H1 (cell line): ENCODE data around the gene LGALS9.

ENCODE experiments used
- CBX5 ChIP-seq: fragments of 300-800, 300-1000 bp; sonication (generic); IDR thresholded peaks from 2 replicates; pipeline ENCODE4 v1.7.1; 2016; ENCODE audit warnings: antibody characterized with exemption, low read length, low read depth
- CHD7 ChIP-seq: fragments of 300-600 bp; sonication (generic); IDR thresholded peaks from 2 replicates; pipeline ENCODE4 v1.7.1; 2012; ENCODE audit warnings: low read length, moderate library complexity, mild to moderate bottlenecking, inconsistent platforms; ENCODE audit not compliant: insufficient replicate concordance
- CTCF ChIP-seq, 3 experiments: IDR thresholded peaks; 1 replicate in 2 of 3; 2 replicates in 1 of 3; pipeline versions ENCODE4 v1.5.1 to v1.6.1; 2011; ENCODE audit warnings: low read length in 3 of 3, mild to moderate bottlenecking in 3 of 3, inconsistent platforms in 2 of 3, low read depth in 1 of 3, moderate library complexity in 1 of 3; ENCODE audit not compliant: insufficient read depth in 1 of 3; ENCODE audit errors: control extremely low read depth in 1 of 3
- EP300 ChIP-seq, 2 experiments: IDR thresholded peaks; 1 replicate in 1 of 2; 2 replicates in 1 of 2; pipeline ENCODE4 v1.6.1; 2011 to 2012; ENCODE audit warnings: low read depth in 2 of 2, low read length in 2 of 2, mild to moderate bottlenecking in 2 of 2, borderline replicate concordance in 1 of 2, inconsistent platforms in 1 of 2, moderate library complexity in 1 of 2
- EZH2 ChIP-seq: fragments of 200-600 bp; sonication (generic); IDR thresholded peaks from 2 replicates; pipeline ENCODE4 v1.7.1; 2012; ENCODE audit warnings: low read depth, mild to moderate bottlenecking, moderate library complexity, low read length, inconsistent platforms; ENCODE audit not compliant: severe bottlenecking
- GABPA ChIP-seq: IDR thresholded peaks from 2 replicates; pipeline ENCODE4 v1.6.1; 2011; ENCODE audit warnings: mild to moderate bottlenecking, low read length, moderate library complexity, borderline replicate concordance; ENCODE audit not compliant: insufficient read depth
- KDM5A ChIP-seq: fragments of 200-600 bp; IDR thresholded peaks from 2 replicates; pipeline ENCODE4 v1.7.1; 2012; ENCODE audit warnings: mild to moderate bottlenecking, low read length, inconsistent platforms, mixed read lengths
- POLR2A ChIP-seq, 2 experiments: IDR thresholded peaks; 1 replicate in 1 of 2; 2 replicates in 1 of 2; pipeline ENCODE4 v1.6.1; 2011; ENCODE audit warnings: low read depth in 2 of 2, low read length in 2 of 2, mild to moderate bottlenecking in 2 of 2; ENCODE audit errors: control extremely low read depth in 1 of 2
- POLR2AphosphoS5 ChIP-seq: IDR thresholded peaks from 2 replicates; pipeline ENCODE4 v1.6.1; 2011; ENCODE audit warnings: low read depth, low read length
- SIX5 ChIP-seq: IDR thresholded peaks from 2 replicates; pipeline ENCODE4 v1.6.1; 2011; ENCODE audit warnings: mild to moderate bottlenecking, low read depth, low read length
- SP2 ChIP-seq: IDR thresholded peaks from 2 replicates; pipeline ENCODE4 v1.6.1; 2012; ENCODE audit warnings: mild to moderate bottlenecking, low read length, inconsistent platforms

GRCh38 chr17:27663936-27664605 lies 33.1 kb downstream of the LGALS9 start:
- TF ChIP-seq CTCF (IDR thresholded peaks at IDR 0.05; ENCODE audit: control extremely low read depth in 1 of 3, insufficient read depth in 1 of 3, low read depth in 1 of 3, low read length in 3 of 3) (no peak), SIX5 (no peak), CHD7 (no peak), EZH2 (no peak), SP2 (no peak), GABPA (no peak), KDM5A (no peak), CBX5 (no peak), EP300 (IDR thresholded peaks at IDR 0.05; ENCODE audit: borderline replicate concordance in 1 of 2, low read depth in 2 of 2, low read length in 2 of 2) (no peak), POLR2A (IDR thresholded peaks at IDR 0.05; ENCODE audit: control extremely low read depth in 1 of 2, low read depth in 2 of 2, low read length in 2 of 2) (no peak), POLR2AphosphoS5 (no peak)
